Measurements from ENCODE around the gene ZNF337.
"Not testable (repeated sequence)": the region's sequence is repeated elsewhere in the genome, so short reads cannot be mapped to it uniquely, and the experiment has no call there.

The ZNF337 gene

GRCh38 chr20:25696371-25697131 lies at the start of gene ZNF337:
TSS of gene ZNF337 (minus strand) at chr20:25696853. CDS start at chr20:25686417, 10,436 bp downstream.
- peak; percentile 99 for DNase-seq (ENCODE audit: low read depth)

- no peak for DNase-seq (ENCODE audit: low read depth)
These were observed 49.1 kb upstream of the ZNF337 start for GRCh38 chr20:25745738-25746137.

GRCh38 chr20:25745100-25745499 lies 48.4 kb upstream of the ZNF337 start:
- DNase-seq (ENCODE audit: low read depth), result no peak

- DNase-seq (ENCODE audit: low read depth), result no peak
These were observed 47.6 kb upstream of the ZNF337 start for GRCh38 chr20:25744261-25744660.

- DNase-seq (ENCODE audit: low read depth), result no peak
These were observed 44.4 kb upstream of the ZNF337 start for GRCh38 chr20:25741088-25741487.

- DNase-seq (ENCODE audit: low read depth), result peak; percentile 66
These were observed 43.1 kb upstream of the ZNF337 start for GRCh38 chr20:25739615-25740320.

GRCh38 chr20:25738198-25738597 lies 41.5 kb upstream of the ZNF337 start:
- peak; percentile 85 for DNase-seq (ENCODE audit: low read depth)

- DNase-seq (ENCODE audit: low read depth), result no peak
These were observed 37.2 kb upstream of the ZNF337 start for GRCh38 chr20:25733903-25734302.

GRCh38 chr20:25730862-25731261 lies 34.2 kb upstream of the ZNF337 start:
- DNase-seq (ENCODE audit: low read depth), result no peak

- no peak for DNase-seq (ENCODE audit: low read depth)
These were observed 29.7 kb upstream of the ZNF337 start for GRCh38 chr20:25726357-25726756.

- DNase-seq (ENCODE audit: low read depth), result no peak
These were observed 29.0 kb upstream of the ZNF337 start for GRCh38 chr20:25725639-25726038.

- no peak for DNase-seq (ENCODE audit: low read depth)
These were observed 27.3 kb upstream of the ZNF337 start for GRCh38 chr20:25723975-25724374.

GRCh38 chr20:25720285-25720684 lies 23.6 kb upstream of the ZNF337 start:
- DNase-seq (ENCODE audit: low read depth), result no peak

- DNase-seq (ENCODE audit: low read depth), result not testable (repeated sequence)
These were observed 22.5 kb upstream of the ZNF337 start for GRCh38 chr20:25718896-25719809.

- DNase-seq (ENCODE audit: low read depth), result no peak
These were observed 11.0 kb upstream of the ZNF337 start for GRCh38 chr20:25707695-25708094.

GRCh38 chr20:25706793-25707192 lies 10.1 kb upstream of the ZNF337 start:
- DNase-seq (ENCODE audit: low read depth), result no peak

GRCh38 chr20:25705830-25706351 lies 9.2 kb upstream of the ZNF337 start:
- DNase-seq (ENCODE audit: low read depth), result no peak

GRCh38 chr20:25704303-25704702 lies 7.7 kb upstream of the ZNF337 start:
- not testable (repeated sequence) for DNase-seq (ENCODE audit: low read depth)

GRCh38 chr20:25700835-25701234 lies 4.2 kb upstream of the ZNF337 start:
- DNase-seq (ENCODE audit: low read depth), result not testable (repeated sequence)

- DNase-seq (ENCODE audit: low read depth), result no peak
These were observed 3.3 kb upstream of the ZNF337 start for GRCh38 chr20:25699914-25700313.

GRCh38 chr20:25697132-25697446 lies 436 bp upstream of the ZNF337 start:
- DNase-seq (ENCODE audit: low read depth), result no peak
